Measurements from ENCODE around the gene KRT5.

Gene KRT5

DNA sequence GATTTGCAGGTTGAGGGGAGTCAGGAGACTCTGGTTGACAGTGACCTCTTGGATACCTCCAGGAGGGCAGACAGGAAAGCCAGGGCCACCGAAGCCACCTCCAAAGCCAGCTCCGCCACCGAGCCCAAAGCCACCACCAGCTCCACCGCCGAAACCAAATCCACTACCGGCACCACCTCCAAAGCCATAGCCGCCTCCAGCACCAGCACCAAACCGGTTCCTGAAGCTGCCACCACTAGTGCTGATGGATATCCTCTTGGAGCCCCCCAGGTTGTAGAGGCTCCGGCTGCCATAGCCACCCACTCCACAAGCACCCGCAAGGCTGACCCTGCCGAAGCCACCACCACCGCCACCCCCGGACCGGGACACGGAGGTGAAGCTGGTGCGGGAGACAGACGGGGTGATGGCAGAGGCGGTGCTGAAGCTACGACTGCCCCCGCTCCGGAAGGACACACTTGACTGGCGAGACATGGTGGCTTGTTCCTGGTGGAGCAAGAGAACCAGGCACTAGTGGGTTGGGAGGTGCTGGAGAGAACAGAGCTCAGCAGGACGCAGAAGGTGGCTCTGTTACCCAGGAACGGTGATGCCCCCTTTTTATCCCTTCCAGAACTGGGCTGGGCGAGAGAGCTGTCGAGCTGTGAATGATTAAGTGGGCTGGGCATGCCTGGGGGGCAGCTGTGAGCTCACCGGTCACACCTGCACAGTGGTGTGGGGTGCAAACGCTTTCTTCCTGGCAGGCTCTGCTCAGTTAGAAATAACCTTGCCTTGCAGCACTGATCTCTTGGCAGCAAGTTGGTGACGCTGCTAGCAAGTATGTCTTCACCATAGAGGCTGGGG, at the start of gene KRT5:
Gene KRT5 (minus strand): TSS at position 569 of the 837 bp plus-strand sequence. CDS start 98 bp downstream, at position 471.
- ChIA-PET CTCF (interaction anchor here (0.9 to 1.2 kb wide), 3 partner anchors 12 to 66 kb away, joined by 3 to 4 read pairs (median 3); no protein-coding TSS in a partner anchor), POLR2A (no interaction called here)
- TF ChIP-seq CTCF (IDR thresholded peaks at IDR 0.05; ENCODE audit: control extremely low read depth, extremely low read depth, low read depth, missing control alignments): no peak
- DNase-seq (ENCODE audit: extremely low spot score): no peak

- ChIA-PET CTCF (interaction anchor here (1.1 kb wide), 1 partner anchor 14 kb away, joined by 3 read pairs; no protein-coding TSS in a partner anchor), POLR2A (no interaction called here)
- no peak for TF ChIP-seq CTCF (IDR thresholded peaks at IDR 0.05; ENCODE audit: control extremely low read depth, extremely low read depth, low read depth, missing control alignments)
- no peak for DNase-seq (ENCODE audit: extremely low spot score)
Measured at GRCh38 chr12:52568111-52568510, 47.9 kb upstream of the KRT5 start.

DNA sequence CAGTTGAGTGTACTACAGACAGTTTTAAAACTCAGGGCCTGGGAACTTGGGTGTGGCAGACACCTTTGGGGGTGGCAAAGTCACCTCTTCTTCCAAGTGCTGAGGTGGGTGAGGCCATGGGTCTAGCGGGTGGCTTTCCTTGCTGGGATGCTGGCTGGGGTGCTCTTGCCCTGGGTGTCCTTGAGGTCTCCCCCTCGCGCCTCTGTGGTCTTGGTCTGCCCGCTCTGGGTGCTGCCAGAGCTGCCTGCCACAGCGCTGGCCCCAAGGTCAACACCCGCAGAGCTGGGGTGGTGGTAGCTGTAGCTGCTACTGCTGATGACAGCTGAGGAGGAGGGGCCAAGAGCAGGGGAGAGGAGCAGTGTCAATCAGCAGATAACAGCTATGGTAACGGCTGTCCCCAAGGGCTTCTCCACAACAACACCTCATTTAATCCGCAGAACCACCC, 46.7 kb upstream of the KRT5 start:
- TF ChIP-seq CTCF (IDR thresholded peaks at IDR 0.05; ENCODE audit: control extremely low read depth, extremely low read depth, low read depth, missing control alignments): no peak
- DNase-seq (ENCODE audit: extremely low spot score): no peak
- ChIA-PET CTCF (no interaction called here), POLR2A (no interaction called here)

GRCh38 chr12:52564582-52564981, 44.4 kb upstream of the KRT5 start:
- ChIA-PET POLR2A (no interaction called here), CTCF (no interaction called here)
- no peak for DNase-seq (ENCODE audit: extremely low spot score)
- TF ChIP-seq CTCF (IDR thresholded peaks at IDR 0.05; ENCODE audit: control extremely low read depth, extremely low read depth, low read depth, missing control alignments): no peak

DNA sequence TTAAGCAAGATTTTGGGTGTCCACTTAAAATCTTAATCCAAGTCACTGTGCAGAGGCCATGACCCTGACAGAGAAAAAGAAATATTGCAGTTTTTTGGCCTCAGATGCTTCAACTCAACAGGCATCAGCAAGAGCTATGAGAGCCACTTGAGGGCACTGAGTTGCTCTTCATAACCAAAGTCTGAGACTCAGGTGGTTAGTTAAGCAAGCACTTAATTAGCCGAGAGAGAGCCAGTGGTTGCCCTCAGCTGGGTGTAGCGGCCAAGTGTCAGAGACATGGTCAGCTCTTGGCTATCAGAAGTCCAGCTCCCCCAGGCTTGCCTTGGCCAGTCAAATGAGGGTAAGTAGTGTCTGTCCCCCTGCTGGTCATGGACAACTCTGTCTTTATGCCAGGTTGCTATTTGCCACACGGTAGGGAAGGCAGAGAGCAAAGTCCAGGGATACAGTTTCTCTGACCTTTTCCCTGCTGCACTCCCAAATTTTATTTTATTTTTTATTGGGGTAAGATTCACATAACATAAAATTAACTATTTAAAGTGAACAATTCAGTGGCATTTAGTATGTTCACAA, 41.8 kb upstream of the KRT5 start:
- ChIA-PET CTCF (interaction anchor here (1.7 kb wide), 1 partner anchor 20 kb away, joined by 4 read pairs; no protein-coding TSS in a partner anchor), POLR2A (no interaction called here)
- DNase-seq (ENCODE audit: extremely low spot score): no peak
- TF ChIP-seq CTCF (IDR thresholded peaks at IDR 0.05; ENCODE audit: control extremely low read depth, extremely low read depth, low read depth, missing control alignments): no peak

DNA sequence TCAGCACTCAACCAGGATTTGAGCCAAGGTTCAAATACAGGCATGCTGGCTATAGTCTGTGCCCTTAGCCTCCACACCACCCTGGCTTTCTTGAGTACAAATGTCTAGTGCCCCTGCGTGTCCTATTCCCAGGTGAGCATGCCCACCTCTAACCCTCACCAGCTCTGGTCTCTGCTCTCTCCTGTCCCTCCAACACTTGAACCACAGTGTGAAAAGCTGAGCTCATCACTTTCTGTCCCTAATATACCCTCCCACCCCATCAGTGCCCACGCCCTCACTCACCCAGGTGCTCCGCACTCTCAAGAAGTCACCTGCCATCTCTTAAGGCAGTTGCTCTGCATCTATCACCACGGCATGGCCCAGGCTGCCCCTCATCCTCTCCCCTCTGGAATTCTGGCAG, 39.8 kb upstream of the KRT5 start:
- TF ChIP-seq CTCF (IDR thresholded peaks at IDR 0.05; ENCODE audit: control extremely low read depth, extremely low read depth, low read depth, missing control alignments): no peak
- no peak for DNase-seq (ENCODE audit: extremely low spot score)
- CTCF ChIA-PET: interaction anchor here (1.5 to 1.7 kb wide), 2 partner anchors 22 to 24 kb away, joined by 3 to 4 read pairs; no protein-coding TSS in a partner anchor
- POLR2A ChIA-PET: no interaction called here
